Endothelial cell of umbilical vein (primary cell): ENCODE results near the gene CEMIP.

Experiments used
- JUN ChIP-seq: IDR thresholded peaks from 2 replicates; pipeline ENCODE4 v1.6.1; 2011; ENCODE audit warnings: borderline replicate concordance, low read depth; ENCODE audit not compliant: insufficient read length, insufficient read depth
- POLR2A ChIP-seq: IDR thresholded peaks from 2 replicates; pipeline ENCODE4 v1.6.1; 2012; ENCODE audit warnings: low read depth, mild to moderate bottlenecking, control low read depth, low read length
- POLR2AphosphoS5 ChIP-seq: IDR thresholded peaks from 2 replicates; pipeline ENCODE4 v1.6.1; 2012; ENCODE audit warnings: low read depth, mild to moderate bottlenecking, control low read depth, low read length, moderate library complexity; ENCODE audit not compliant: insufficient read depth
- TF ChIP-seq, protein P1 (sequence below), 2 donors: IDR thresholded peaks; 1 replicate in 1 of 2; 2 replicates in 1 of 2; pipeline ENCODE4 v1.5.1; 2011; ENCODE audit warnings: low read length in 2 of 2, mild to moderate bottlenecking in 2 of 2, moderate library complexity in 2 of 2, control low read depth in 1 of 2, inconsistent platforms in 1 of 2, low read depth in 1 of 2; ENCODE audit not compliant: insufficient read depth in 1 of 2; ENCODE audit errors: extremely low read depth in 1 of 2
- TF ChIP-seq, protein P2 (sequence below): IDR thresholded peaks from 2 replicates; pipeline ENCODE4 v1.6.1; 2011; ENCODE audit not compliant: insufficient read depth, insufficient read length

DNA sequence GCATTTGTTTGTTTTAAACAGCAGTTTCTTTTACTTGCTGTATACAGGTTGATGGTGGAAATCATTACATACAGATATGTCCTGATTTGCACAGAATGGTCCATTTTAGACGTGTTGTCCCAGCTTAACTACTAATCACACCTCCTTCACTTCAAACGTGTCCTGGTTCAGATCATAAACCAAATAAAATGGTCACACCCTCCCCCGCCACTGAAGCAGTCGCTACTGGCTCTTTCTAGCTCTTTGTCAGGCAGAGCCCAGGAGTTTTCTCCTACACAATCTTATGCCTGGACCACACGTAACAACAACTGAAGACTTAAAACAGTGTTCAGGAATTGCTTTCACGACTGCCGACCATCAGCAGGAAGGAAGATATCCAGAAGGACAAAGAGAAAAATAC, 136.9 kb downstream of the CEMIP start:
- TF ChIP-seq, protein P1, sequence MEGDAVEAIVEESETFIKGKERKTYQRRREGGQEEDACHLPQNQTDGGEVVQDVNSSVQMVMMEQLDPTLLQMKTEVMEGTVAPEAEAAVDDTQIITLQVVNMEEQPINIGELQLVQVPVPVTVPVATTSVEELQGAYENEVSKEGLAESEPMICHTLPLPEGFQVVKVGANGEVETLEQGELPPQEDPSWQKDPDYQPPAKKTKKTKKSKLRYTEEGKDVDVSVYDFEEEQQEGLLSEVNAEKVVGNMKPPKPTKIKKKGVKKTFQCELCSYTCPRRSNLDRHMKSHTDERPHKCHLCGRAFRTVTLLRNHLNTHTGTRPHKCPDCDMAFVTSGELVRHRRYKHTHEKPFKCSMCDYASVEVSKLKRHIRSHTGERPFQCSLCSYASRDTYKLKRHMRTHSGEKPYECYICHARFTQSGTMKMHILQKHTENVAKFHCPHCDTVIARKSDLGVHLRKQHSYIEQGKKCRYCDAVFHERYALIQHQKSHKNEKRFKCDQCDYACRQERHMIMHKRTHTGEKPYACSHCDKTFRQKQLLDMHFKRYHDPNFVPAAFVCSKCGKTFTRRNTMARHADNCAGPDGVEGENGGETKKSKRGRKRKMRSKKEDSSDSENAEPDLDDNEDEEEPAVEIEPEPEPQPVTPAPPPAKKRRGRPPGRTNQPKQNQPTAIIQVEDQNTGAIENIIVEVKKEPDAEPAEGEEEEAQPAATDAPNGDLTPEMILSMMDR (IDR thresholded peaks at IDR 0.05; ENCODE audit: extremely low read depth in 1 of 2, insufficient read depth in 1 of 2, low read depth in 1 of 2, low read length in 2 of 2), result no peak
- no peak for TF ChIP-seq POLR2AphosphoS5
- no peak for TF ChIP-seq POLR2A
- no peak for TF ChIP-seq JUN
- TF ChIP-seq, protein P2, sequence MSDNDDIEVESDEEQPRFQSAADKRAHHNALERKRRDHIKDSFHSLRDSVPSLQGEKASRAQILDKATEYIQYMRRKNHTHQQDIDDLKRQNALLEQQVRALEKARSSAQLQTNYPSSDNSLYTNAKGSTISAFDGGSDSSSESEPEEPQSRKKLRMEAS, result no peak
